NT2/D1 (cell line): Measurements from ENCODE around the gene CSTB.

Source experiments
- SUZ12 ChIP-seq: IDR thresholded peaks from 2 replicates; pipeline ENCODE4 v1.6.1; 2011; ENCODE audit not compliant: insufficient read length, insufficient read depth; ENCODE audit errors: extremely low read depth
- YY1 ChIP-seq: IDR thresholded peaks from 2 replicates; pipeline ENCODE4 v1.6.1; 2011; ENCODE audit not compliant: insufficient read length, insufficient read depth
- ZNF274 ChIP-seq: IDR thresholded peaks from 2 replicates; pipeline ENCODE4 v1.6.1; 2011; ENCODE audit warnings: mild to moderate bottlenecking, low read depth, low read length

DNA sequence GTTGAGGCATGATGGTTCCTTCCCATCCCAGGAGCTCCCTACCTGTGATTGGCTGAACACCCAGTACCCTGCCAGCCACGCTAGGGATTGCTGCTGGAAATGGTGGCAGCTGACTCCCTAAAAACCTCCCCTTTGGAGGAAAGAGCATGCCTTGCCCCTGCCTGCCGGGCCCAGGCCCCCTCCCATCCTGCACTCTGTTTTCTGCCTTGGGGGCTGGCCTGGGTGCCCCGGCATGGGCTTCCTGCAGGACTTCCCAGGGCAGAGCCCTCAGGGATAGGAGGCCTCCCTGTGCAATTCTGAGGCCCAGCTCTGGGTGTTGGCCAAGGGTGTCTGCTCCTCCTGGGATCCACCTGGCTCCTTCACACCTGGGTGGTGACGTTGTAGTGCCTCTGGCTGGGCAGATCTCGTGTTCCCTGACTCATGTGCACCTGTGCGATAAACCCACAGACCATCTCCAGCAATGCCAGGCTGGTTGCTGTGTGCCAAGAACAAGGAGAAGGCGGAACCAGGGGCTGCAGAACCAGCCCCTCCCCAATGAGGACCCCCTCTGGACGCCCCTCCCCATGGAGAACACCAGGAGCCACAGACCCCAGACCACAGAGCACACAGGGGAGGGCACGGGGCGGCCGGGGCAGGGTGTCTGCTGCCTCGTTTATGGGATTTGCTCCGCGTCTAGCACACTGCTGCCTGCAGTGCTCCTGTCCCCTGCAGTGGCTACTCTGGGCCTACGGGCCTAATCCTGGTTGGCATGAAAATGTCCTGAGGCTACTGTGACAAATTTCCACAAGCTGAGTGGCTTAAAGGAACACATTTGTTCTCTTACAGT lies 13.6 kb downstream of the CSTB start:
- no peak for TF ChIP-seq ZNF274
- no peak for TF ChIP-seq YY1
- no peak for TF ChIP-seq SUZ12
